BE2C (cell line): ENCODE results near the gene PHTF2.
"Not testable (repeated sequence)": the region's sequence is repeated elsewhere in the genome, so short reads cannot be mapped to it uniquely, and the experiment has no call there.

Experiments used
- DNase-seq: peaks from one replicate; pipeline ENCODE4 v3.0.0-alpha.2; 2020
- H3K27me3 ChIP-seq: fragments of 250-450 bp; sonication (Bioruptor Pico); 2 replicates; pipeline ENCODE4 v1.5.1; 2020; ENCODE audit warnings: mild to moderate bottlenecking
- H3K36me3 ChIP-seq: fragments of 250-450 bp; sonication (Bioruptor Pico); 2 replicates; pipeline ENCODE4 v1.5.1; 2020; ENCODE audit warnings: mild to moderate bottlenecking
- H3K4me1 ChIP-seq: fragments of 250-450 bp; sonication (Bioruptor Pico); 2 replicates; pipeline ENCODE4 v1.5.1; 2020
- H3K4me3 ChIP-seq: 2 replicates; pipeline ENCODE4 v1.5.1; 2011; ENCODE audit warnings: low read depth, low read length
- H3K9me3 ChIP-seq: fragments of 250-450 bp; sonication (Bioruptor Pico); 2 replicates; pipeline ENCODE4 v1.5.1; 2020
- TF ChIP-seq, protein P1 (sequence below): IDR thresholded peaks from 2 replicates; pipeline ENCODE4 v1.5.1; 2012; ENCODE audit warnings: mild to moderate bottlenecking, low read depth, low read length

PHTF2 gene

DNA sequence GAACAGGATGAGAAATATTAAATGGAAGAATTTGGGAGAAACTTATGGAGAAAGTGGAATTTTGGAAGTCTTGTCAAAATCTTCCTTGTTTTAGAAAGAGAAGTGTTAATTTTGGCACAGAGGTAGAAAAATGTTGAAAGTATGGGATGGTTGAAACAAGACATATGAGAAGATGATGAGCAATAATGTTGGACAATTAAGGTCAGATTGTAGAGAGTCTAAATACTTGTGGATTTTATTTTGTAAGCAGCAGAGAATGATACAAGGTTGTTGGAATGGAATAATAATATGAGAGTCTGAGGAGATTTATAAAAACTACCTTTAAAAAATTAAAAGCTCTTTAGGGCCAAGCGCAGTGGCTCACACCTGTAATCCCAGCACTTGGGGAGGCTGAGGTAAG lies 34.6 kb downstream of the PHTF2 start:
- Histone ChIP-seq H3K9me3 (no peaks in the 10 kb centered on the region), H3K4me3 (no peak overlapping the region), H3K27me3 (no peaks in the 10 kb centered on the region), H3K36me3 (no peaks in the 10 kb centered on the region; the same call in 1 of the 2 replicates), H3K4me1 (no peaks in the 10 kb centered on the region; the same call in 1 of the 2 replicates)
- TF ChIP-seq, protein P1, sequence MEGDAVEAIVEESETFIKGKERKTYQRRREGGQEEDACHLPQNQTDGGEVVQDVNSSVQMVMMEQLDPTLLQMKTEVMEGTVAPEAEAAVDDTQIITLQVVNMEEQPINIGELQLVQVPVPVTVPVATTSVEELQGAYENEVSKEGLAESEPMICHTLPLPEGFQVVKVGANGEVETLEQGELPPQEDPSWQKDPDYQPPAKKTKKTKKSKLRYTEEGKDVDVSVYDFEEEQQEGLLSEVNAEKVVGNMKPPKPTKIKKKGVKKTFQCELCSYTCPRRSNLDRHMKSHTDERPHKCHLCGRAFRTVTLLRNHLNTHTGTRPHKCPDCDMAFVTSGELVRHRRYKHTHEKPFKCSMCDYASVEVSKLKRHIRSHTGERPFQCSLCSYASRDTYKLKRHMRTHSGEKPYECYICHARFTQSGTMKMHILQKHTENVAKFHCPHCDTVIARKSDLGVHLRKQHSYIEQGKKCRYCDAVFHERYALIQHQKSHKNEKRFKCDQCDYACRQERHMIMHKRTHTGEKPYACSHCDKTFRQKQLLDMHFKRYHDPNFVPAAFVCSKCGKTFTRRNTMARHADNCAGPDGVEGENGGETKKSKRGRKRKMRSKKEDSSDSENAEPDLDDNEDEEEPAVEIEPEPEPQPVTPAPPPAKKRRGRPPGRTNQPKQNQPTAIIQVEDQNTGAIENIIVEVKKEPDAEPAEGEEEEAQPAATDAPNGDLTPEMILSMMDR: no peak
- DNase-seq: no peak

DNA sequence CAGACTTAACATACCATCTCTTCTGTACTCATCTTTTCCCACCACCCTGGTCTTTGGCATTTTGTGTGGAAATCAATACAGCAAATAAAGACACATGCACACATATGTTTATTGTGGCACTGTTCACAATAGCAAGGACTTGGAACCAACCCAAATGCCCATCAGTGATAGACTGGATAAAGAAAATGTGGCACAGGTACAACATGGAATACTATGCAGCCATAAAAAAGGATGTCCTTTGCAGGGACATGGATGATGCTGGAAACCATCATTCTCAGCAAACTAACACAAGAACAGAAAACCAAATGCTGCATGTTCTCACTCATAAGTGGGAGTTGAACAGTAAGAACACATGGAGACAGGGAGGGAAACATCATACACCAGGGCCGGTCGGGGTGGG lies 37.9 kb downstream of the PHTF2 start:
- not testable (repeated sequence) for DNase-seq, H3K27me3 ChIP-seq, H3K36me3 ChIP-seq, H3K9me3 ChIP-seq, H3K4me3 ChIP-seq, H3K4me1 ChIP-seq

DNA sequence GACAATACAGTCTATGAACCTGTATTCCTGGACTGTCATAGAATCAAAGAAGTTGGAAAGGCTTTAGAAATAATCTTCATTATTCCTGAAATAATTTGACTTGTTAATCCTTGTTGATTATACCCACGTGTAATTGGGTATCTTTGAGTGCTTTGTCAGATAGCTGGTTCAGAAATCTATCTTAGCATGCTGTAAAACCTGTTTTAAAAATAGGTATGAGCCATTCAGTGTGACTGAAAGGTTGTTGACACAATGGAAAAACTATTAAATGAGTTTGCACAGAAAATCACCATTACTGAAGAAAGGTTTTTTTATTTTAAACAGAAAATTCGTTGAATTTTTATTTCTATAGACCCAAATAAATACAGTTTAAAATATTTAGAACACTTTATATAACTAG lies 38.7 kb downstream of the PHTF2 start:
- no peaks in the 10 kb centered on the region; the same call in 1 of the 2 replicates for H3K4me1 ChIP-seq
- TF ChIP-seq, protein P1: no peak

GRCh38 chr7:77837966-77838365 lies 39.4 kb downstream of the PHTF2 start:
- H3K4me1 ChIP-seq: no peaks in the 10 kb centered on the region; the same call in 1 of the 2 replicates
- H3K36me3 ChIP-seq: no peaks in the 10 kb centered on the region; the same call in 1 of the 2 replicates
- H3K4me3 ChIP-seq: no peak overlapping the region
- TF ChIP-seq, protein P1: no peak
- no peaks in the 10 kb centered on the region for H3K9me3 ChIP-seq
- no peaks in the 10 kb centered on the region for H3K27me3 ChIP-seq
- DNase-seq: no peak

More for the DNA sequence above, 38.7 kb downstream of the PHTF2 start:
- no peaks in the 10 kb centered on the region for H3K27me3 ChIP-seq
- H3K9me3 ChIP-seq: no peaks in the 10 kb centered on the region
- H3K4me3 ChIP-seq: no peak overlapping the region
- no peak for DNase-seq
- H3K36me3 ChIP-seq: no peaks in the 10 kb centered on the region; the same call in 1 of the 2 replicates

- no peaks in the 10 kb centered on the region; the same call in 1 of the 2 replicates for H3K4me1 ChIP-seq
- no peak overlapping the region for H3K4me3 ChIP-seq
- no peaks in the 10 kb centered on the region for H3K9me3 ChIP-seq
- H3K36me3 ChIP-seq: no peaks in the 10 kb centered on the region; the same call in 1 of the 2 replicates
- DNase-seq: no peak
- TF ChIP-seq, protein P1: no peak
- no peaks in the 10 kb centered on the region for H3K27me3 ChIP-seq
These were observed 40.4 kb downstream of the PHTF2 start for GRCh38 chr7:77838929-77839491.

GRCh38 chr7:77839919-77840318 lies 41.3 kb downstream of the PHTF2 start:
- H3K4me1 ChIP-seq: no peaks in the 10 kb centered on the region; the same call in 1 of the 2 replicates
- H3K36me3 ChIP-seq: no peaks in the 10 kb centered on the region; the same call in 1 of the 2 replicates
- TF ChIP-seq, protein P1: no peak
- DNase-seq: no peak
- H3K27me3 ChIP-seq: no peaks in the 10 kb centered on the region
- no peak overlapping the region for H3K4me3 ChIP-seq
- no peaks in the 10 kb centered on the region for H3K9me3 ChIP-seq
